ENCODE measurements around the gene FYCO1.

FYCO1 gene

DNA sequence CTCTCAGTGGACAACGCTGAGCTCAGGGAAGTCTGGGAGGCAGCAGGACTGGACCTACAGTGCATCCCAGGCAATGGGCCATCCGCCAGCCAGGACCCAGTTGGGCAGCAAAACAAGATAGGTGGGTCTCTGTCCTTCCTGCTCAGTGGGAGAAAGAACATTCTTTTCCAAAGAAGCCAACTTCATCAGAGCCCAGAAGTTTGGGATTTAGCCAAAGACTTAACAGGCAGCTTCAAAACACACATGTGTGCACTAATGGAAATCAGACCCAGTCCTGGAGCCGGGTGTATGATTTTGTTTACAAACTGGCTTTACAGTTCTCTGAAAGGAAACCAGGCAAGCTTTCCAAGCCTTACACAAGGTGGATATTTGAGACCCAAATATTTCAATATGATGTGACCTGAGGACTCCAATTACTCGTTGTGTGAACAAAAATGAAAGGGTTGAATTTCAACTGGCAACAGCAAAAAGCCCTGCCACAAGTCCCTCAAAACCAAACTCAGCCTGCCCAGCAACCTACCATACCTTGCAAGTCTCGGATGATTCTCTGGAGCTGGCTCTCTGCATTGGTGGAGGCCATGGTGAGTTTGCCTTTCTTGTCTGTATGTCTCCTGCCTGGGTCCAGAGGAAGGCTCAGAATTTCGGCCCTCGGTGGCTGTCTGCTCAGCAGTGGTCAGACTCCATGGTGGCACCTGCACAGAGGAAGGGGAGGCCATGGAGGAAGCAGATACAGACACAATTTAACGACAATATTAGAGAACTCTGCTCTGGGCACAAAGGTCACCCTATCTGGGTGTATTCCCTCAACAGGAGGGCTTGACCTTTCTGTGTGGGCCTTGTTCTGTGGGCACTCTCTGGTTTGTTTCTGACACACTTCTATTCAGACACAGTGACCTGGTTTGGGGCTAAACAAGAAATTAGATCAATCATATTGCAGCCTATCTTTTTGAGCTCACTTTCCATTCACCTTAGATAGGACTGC is 11.0 kb downstream of the FYCO1 start:
- DNase-seq (ENCODE audit: low read depth in 2 of 2) = no peak

DNA sequence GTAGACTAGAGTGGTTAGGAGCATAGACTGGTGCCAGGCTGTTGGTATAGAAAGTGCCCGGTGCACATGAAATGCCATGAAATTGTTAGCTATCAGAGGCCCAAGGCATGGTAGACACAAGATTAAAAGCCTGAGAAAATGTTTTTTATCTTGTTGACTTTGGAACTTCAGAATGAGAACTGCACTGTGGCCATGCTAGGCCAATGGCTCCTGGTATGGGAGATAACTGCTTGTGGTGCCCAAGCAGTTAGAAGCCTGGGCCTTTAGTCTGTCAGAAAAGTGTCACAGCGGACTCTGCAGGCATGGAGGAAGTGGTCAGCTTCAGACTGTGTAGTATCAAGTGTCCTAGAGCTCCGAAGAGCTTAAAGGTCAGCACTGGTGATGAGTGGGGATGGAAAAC is 11.9 kb downstream of the FYCO1 start:
- DNase-seq (ENCODE audit: low read depth in 2 of 2) = no peak

DNA sequence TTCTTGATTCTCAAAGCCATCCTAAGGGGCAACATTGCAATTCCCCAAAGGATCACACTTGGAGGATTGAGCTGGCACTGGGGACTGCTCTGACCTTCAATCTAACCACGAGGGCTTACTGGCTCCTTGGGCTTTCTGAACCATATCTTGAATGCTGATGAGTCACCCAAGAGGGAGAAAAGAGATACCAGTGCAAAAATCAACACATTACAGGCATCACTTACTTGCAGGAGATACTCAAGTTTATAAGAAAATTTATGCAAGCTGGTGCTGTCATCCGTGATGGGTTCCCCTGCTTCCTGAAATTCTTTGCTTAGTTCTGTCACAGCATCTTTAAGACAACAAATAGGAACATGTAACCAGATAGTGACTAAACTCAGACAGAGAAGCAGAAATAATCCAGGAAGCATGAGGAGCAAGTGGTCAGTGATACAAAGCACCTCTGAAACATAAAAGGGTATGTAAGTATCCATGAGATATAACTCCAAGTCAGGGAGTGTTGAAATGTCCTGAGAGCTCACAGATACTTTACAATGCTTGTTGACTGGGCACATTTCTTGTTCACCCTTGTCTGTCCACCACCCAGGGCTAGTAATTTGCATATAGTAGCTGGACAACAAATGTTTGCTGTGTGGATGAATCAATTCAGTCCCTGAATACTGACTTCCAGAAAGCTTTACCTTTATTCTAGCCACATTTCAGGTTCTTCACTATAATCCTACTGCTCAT is 14.1 kb downstream of the FYCO1 start:
- no peak for DNase-seq (ENCODE audit: low read depth in 2 of 2)

DNA sequence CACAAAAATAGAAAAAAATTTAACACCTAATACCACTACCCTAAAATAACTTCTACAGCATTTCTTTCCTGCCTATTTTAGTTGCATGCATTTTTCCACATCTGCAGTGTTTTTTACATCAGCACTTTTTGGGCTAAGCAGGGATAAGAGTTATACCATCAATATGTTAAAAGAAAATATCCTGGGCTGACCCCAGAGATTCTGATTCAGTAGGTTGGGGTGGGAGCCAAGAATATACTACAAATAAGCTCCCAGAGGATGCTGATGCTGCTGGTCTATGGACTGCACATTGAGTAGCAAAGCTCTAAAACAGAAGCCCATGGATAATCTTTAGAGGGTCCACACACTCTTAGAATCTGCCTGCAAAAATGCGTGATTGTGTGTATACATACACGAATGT is 14.8 kb downstream of the FYCO1 start:
- DNase-seq (ENCODE audit: low read depth in 2 of 2) = no peak

DNA sequence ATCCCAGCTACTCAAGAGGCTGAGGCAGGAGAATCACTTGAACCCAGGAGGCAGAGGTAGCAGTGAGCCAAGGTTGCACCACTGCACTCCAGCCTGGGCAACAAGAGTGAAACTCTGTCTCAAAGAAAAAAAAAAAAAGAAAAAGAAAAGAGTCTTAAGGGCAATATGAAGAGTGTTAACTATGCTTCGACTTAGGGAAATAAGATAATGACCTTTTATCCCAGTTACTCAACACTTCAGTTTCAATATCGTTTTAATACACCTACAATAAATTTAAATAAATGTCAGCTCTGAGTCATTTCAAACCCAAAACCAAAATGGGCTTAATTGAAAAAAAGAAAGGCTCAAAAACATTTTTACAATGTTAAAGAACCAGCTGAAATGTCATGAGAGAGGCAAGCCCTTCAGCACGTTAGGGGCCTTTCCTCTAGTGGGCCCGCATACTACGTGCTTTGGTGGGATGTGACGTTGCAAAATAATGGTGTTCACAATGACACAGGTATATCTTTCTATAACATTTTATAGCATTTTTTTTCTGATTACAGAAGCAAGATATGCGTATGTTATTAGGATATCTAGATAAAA is 15.3 kb downstream of the FYCO1 start:
- DNase-seq (ENCODE audit: low read depth in 2 of 2) = no peak

DNA sequence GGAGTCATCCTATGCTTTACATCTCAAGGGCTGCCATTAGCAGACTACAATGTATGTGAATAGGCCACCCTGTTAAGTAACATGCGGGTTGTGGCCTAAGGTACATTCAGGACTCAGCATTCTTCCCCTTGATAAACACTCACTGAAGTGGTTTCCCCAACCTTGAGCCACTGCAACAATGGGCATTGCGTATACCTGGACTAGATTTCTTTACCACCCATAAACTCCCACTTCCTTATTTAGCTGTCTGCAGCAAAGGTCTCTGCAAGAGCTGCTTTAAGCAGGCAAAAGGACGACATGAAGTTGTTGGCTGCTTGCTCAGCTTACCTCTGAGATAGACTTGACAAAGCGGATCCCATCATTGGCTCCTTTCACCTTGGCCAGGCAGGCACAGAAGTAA is 16.2 kb downstream of the FYCO1 start:
- no peak for DNase-seq (ENCODE audit: low read depth in 2 of 2)

DNA sequence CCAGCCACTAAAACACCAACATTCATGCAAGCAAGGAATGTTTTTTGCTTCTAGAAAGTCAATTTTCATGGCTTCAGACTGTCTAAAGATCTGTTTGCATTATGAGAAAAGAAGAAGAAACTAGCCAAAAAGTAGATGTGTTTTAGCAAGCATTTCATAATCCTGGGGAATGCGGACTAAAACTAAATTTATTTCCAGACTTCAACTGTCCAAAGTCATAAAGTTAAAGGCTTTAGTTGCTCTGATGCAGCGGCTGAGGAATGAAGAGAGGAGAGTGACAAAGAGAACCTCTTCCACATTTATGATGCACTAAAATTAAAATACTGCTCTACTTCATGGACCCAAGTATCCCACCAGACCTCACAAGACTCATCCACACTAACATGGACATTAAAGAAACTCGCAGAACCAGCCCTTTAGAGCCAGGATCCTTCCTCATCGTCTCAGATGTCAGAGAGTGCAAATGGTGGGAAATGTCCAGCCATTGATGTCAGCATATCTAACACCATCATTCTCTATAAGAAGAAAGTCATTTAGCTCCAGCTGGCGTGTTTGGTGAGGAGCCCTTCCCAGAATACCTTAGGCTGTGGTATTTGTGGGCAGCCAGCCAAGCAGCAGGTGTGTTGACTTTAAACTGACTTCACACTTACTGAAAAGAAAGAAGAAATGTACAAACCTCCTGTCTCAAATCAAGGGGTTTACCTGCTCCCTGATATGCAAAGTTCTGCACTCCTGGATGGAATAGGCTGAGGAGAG is 17.4 kb downstream of the FYCO1 start:
- DNase-seq (ENCODE audit: low read depth in 2 of 2) = peak in 1 of 2 donors; percentile 57

DNA sequence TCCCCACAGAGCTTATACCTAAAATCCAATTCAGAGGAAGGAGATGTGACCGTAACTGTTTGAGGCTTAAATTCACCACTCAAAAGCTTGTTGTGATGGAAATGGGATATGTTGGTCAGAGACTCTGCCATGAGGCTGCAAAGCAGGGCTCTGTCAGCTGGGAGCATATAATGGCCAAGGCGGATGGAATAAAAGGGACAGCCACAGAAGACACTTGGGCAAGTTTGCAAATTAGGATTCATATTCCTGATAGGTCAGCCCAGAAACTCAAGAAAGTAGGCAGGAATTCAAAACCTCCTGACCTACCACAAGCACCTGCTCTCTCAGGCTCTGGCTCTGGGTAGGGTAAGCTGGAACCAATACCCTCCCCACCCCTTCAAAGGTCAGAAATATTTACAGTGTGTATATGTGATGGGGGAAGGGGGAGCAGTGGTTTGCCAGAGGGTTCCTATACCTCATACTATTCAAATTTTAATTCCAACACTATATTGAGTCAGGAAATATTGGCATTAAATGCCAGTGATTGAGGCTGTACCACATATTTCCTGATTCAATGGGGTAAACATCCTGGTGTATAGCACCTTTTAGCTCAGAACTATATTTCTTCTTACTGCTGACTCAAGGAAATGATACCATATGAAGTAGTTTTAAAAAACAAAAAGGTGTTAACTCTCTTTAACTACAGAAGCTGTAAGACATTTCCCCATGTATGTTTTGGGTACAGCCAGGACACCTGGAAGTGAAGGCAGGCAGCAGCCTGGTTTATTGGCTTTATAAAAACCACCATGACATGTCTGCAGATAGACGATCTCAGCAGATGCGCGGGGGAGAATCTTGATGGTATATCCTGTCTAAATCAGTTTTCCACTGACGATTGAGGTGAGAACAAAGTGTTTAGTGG is 19.2 kb downstream of the FYCO1 start:
- no peak for DNase-seq (ENCODE audit: low read depth in 2 of 2)

DNA sequence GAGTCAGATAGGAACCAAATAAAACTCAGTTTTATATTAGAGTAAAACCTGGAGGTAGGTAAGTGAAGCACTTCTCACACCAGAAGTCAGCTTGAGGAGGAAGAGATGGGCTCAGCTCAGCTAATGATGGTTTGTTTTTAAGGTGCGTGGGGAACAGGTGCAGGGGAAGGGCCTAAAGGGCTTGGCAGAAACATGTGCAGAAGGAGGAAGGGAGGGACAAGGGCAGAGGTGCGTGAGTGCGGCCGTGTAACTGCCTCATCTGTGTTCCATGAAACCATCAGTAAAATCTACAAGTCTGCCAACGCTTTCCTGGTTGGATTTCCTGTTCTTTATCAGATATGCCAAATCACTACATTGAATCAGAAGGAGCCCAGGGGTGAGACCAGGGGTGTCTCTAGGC is 19.9 kb downstream of the FYCO1 start:
- no peak for DNase-seq (ENCODE audit: low read depth in 2 of 2)

DNA sequence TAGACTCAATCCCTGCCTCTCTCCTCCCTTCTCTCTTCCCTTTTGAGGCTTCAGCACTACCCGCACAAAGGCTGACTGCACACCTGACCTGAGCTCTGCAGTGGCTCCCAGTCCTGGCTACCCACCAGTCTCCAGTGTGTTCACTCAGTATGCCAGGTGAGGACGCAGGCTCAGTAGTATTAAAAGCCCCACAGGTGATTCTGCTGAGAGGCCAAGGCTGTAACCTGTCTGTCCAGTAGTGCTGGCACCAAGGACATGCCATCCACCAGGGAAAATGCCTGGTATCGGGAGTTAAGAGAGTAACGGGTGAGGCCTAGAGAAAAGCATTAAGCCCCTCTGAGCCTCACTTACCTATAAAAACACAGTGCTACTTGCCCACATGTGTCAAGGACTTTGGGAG is 20.9 kb downstream of the FYCO1 start:
- DNase-seq (ENCODE audit: low read depth in 2 of 2) = no peak

DNA sequence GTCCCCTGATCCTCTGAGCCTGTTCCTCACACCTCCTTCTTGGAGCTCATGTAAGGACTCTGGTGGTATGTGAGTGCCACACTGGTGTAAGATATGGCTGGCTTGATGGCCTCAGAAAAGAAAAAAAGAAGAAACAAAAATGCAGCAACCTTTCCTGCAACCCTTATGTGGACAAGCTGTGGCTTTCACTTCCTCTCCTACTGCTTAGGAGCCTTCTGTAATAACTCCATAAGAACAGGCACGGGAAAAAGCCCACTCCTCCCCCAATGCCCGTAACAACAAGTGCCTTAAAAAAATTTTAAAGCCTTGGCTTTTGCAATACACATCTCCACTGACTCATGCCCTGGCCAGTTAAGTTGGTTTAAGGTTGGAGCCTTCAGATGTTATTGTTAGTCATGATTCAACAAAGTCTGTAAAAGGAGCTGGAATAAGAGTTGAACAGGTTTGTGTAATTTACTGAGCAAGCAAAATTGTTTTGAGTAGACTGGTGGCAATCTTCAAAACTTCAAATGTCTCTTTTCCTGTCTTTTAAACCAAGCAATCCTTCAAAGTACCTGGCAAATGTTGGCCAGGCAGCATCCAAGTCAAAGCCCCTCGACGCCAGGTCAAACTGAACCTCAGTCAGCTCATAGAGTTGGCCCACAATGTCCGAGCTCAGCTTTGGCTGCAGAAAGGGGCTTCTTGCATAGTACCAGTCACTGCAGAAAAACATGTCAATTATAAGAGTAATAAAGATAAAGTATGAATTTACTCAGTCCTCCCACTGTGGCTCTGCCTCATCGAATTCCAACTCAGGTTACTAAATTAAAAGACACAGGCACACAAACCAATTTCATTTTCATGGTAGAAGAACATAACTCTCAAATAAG is 22.9 kb downstream of the FYCO1 start:
- no peak for DNase-seq (ENCODE audit: low read depth in 2 of 2)

DNA sequence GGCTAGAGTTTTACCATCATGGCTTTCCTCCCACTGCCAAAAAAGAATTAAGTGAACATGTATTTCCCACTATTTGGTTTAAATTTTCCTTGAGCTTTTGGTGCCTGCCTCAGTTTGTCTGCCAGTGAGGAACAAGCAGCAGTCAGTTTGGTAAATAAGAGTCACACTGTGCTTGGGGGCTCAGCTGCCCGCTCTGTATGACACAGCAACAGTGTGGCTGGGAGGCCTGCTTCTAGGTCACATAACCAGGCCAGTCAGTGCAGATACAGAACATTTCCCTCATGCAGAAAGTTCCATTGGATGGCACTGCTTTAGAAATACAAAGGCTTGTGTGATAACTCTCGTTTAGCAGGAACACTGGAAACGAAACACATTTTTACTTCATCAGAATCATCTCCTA is 25.7 kb downstream of the FYCO1 start:
- DNase-seq (ENCODE audit: low read depth in 2 of 2) = no peak

DNA sequence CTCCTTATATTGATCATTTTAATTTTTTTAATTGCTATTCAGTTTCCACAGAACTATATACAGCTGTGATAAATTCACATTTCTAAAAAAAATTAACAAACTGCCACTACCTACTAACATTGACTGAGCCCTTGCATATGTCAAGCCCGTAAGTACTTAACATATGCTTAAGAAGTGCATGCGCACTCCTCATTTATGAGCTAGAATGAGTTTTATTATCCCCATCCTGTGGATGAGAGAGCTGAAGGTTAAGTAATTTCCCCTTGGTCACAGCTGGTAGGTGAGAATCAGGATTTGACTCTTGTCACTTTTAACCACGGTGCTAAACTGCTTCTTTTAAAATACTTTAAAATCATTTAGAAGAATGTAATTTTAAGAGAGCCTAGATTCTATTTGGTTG is 26.5 kb downstream of the FYCO1 start:
- no peak for DNase-seq (ENCODE audit: low read depth in 2 of 2)

DNA sequence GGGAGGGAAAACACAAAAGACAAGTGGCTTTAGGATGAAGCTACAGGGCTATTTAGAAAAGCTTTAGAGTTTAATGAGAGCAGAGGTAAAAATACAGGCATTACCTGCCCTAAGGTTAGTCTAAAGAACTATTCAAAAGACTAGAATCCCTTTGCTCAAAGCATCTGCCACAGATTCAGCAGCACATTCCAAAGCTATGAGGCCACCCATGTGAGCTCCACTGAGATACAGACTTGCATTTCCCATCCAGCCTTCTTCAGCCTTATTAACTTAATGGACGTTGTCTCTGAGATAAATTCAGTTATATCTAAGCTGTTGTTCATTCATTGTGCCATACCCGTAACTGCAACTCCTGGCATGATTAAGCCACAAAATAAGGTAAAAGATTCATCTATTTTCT is 26.9 kb downstream of the FYCO1 start:
- DNase-seq (ENCODE audit: low read depth in 2 of 2) = no peak

DNA sequence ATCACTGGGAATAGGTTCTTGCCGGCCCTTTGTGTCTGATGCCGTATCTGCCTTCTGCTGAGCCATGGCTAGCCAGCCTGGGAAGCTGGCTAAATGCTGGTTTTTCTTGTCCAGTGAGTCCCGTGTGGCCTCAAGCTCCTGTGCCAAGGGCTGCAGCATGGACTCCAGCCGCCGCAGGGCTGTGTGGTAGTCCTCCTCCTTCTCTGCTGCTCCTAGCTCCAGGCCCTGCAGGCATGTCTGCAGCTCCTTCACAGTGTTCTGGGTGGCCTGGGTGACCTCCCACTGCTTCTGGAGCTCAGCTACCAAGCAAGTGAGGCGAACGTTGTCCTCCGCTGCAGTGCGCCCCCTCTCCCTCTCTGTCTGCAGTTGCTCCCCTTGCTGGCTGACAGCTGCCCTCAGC is 27.5 kb downstream of the FYCO1 start:
- DNase-seq (ENCODE audit: low read depth in 2 of 2) = no peak

DNA sequence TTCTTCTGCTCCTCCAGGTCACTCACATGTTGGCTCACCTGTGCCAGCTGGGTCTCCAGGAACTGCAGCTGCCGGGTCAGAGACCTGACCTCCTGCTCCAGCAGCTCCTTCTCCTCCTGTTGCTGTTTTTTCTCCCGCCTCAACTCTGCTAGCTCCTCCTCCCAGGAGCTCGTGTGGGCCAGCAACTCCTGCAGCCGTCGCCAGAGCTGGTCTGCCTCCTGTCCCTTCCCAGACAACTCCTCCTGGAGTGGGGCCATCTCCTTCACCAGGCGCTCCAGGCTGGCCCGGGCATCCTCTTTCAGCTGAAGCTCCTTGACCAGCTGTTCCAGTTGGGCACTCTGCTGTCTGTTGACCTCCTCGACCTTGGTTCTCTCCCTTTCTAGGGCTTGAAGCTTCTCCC is 27.9 kb downstream of the FYCO1 start:
- no peak for DNase-seq (ENCODE audit: low read depth in 2 of 2)

DNA sequence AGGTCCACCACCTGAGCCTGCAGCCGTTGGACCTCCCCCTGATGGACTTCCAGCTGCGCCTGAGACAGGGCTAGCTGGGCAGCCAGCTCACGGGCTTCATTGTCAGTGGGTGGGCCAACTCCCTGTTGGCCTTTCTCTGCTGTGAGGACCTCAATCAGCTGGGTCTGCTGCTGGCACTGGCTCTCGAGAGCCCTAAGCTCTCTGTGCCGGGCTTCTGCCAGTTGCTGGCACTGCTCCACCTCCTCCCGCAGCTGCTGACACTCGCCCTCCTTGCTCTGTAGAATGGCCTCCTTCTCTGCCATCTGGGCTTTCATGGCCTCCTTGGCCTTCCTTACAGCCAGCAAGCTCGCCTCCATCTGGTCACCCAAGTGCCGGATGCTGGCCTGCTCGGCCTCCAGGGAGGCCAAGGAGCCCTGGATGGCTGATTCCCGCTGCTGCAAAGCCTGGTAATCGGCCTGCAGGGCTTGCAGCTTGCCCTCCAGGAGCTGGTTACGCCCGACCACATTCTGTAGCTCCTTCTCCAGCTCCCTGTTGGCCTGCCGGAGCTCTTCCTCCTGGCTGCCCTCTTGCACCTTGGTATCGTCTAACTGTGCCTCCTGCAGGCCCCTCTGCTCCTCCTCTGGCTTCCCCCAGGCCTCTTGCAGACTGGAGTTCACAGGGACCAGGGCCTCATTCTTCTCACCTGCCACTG is 28.5 kb downstream of the FYCO1 start:
- DNase-seq (ENCODE audit: low read depth in 2 of 2) = no peak

DNA sequence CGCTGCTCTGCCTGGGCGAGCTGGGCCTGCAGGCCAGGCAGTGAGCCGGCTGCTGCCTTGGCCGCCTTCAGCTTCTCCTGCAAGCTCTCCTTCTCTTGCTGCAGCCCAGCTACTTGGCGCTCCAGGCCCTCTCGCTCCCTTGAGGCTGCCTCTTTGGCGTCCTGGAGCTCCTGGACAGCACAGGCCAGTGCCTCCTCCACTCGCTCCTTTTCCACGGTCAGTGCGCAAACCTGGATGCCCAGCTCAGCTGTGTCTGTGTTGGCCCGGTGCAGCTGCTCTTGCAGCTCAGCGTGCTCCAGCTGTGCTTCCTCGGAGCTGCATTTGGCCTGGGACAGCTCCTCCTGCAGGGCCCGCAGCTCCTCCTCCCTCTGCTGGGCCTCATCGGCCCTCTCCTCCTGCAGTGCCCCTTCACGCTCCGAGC is 29.2 kb downstream of the FYCO1 start:
- no peak for DNase-seq (ENCODE audit: low read depth in 2 of 2)

DNA sequence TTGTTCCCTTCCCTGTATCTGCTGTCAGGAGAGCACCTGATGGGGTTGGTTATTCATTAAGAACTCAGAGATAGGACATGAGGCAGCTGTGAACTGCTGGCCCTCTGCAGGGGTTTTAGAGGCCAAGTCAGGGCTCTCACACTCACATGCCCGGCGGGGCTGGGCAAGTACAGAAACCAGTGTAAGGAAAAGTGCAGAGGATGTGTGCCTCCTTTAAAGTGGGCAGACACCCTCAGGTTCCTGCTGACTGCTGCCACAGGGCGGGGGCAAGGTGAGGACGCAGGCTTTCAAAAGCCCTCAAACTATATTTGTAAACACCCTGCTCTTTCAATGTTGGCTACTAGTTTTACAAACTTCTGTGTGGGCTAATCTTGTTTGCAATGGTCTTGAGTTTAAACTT is 30.0 kb downstream of the FYCO1 start:
- DNase-seq (ENCODE audit: low read depth in 2 of 2) = no peak
